Activated CD4-positive, CD25-positive, alpha-beta regulatory T cell (primary cell): ENCODE measurements around the gene ALPP.
"Not testable (repeated sequence)": the region's sequence is repeated elsewhere in the genome, so short reads cannot be mapped to it uniquely, and the experiment has no call there.

Experiments
- DNase-seq, 4 experiments: peaks; one replicate each; lab custom pipeline; 2025; lab: John Stamatoyannopoulos, UW

The ALPP gene

DNA sequence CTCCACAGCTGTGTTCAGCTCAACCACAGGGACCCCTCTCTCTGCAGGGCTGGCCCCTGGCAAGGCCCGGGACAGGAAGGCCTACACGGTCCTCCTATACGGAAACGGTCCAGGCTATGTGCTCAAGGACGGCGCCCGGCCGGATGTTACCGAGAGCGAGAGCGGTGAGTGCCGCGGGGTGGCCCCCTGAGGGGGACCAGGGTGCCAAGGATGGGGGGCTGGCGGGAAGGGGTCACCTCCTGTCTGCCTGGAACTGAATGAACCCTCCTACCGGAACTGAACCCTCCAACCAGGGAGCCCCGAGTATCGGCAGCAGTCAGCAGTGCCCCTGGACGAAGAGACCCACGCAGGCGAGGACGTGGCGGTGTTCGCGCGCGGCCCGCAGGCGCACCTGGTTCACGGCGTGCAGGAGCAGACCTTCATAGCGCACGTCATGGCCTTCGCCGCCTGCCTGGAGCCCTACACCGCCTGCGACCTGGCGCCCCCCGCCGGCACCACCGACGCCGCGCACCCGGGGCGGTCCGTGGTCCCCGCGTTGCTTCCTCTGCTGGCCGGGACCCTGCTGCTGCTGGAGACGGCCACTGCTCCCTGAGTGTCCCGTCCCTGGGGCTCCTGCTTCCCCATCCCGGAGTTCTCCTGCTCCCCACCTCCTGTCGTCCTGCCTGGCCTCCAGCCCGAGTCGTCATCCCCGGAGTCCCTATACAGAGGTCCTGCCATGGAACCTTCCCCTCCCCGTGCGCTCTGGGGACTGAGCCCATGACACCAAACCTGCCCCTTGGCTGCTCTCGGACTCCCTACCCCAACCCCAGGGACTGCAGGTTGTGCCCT lies 2.9 kb downstream of the ALPP start:
- not testable (repeated sequence) for DNase-seq

DNA sequence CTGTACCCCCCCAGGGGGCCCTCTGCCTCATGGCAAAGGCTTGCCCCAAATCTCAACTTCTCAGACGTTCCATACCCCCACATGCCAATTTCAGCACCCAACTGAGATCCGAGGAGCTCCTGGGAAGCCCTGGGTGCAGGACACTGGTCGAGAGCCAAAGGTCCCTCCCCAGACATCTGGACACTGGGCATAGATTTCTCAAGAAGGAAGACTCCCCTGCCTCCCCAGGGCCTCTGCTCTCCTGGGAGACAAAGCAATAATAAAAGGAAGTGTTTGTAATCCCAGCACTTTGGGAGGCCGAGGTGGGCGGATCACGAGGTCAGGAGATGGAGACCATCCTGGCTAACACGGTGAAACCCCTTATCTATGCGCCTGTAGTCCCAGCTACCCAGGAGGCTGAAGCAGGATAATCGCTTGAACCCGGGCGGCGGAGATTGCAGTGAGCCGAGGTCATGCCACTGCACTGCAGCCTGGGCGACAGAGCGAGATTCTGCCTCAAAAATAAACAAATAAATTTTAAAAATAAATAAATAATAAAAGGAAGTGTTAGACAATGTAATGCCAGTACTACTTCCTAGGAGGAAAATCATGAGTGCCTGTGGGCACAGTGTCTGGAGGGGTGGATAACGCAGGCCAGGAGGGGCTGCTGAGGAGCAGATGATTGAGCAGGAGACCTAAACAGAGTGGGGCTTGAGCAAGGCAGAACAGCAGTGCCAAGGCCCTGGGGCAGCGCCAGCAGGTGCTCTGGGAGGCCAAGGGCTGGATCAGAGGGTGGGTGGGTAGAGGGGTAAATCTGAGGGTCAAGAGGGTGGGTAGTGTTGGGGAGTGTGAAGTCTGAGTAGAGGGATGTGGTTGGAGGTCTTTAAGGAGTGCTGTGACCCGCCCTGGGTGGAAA lies 4.0 kb downstream of the ALPP start:
- DNase-seq, result no peak

DNA sequence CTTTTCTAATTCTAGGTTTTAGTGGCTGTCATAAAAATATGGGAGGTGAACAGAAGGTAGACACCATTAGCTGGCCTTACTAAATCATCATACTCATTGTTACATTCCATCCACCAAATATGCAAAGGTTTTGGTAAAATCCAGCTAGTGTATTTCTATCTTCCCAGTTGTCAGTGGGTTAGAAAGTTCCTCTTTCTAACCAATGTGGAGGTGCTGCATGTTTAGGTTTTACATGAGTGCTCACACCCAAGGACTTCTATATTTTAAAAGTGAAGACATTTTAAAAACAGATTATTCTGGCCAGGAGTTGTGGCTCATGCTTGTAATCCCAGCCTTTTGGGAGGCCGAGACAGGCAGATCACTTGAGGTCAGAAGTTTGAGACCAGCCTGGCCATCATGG lies 5.9 kb downstream of the ALPP start:
- no peak for DNase-seq

DNA sequence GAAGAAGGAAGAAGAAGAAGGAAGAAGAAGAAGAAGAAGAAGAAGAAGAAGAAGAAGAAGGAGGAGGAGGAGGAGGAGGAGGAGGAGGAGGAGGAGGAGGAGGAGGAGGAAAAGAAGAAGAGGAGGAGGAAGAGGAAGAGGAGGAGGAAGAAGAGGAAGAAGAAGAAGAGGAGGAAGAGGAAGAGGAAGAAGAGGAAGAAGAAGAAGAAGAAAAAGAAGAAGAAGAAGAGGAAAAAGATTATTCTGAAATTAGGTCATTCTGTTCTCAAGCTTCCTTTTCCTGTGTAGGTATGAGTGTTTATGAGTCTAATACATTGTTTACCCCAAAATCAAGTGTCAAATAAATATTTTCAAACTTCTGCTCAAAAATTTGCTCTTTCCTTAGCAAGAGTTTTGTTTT lies 6.5 kb downstream of the ALPP start:
- DNase-seq, result not testable (repeated sequence)

DNA sequence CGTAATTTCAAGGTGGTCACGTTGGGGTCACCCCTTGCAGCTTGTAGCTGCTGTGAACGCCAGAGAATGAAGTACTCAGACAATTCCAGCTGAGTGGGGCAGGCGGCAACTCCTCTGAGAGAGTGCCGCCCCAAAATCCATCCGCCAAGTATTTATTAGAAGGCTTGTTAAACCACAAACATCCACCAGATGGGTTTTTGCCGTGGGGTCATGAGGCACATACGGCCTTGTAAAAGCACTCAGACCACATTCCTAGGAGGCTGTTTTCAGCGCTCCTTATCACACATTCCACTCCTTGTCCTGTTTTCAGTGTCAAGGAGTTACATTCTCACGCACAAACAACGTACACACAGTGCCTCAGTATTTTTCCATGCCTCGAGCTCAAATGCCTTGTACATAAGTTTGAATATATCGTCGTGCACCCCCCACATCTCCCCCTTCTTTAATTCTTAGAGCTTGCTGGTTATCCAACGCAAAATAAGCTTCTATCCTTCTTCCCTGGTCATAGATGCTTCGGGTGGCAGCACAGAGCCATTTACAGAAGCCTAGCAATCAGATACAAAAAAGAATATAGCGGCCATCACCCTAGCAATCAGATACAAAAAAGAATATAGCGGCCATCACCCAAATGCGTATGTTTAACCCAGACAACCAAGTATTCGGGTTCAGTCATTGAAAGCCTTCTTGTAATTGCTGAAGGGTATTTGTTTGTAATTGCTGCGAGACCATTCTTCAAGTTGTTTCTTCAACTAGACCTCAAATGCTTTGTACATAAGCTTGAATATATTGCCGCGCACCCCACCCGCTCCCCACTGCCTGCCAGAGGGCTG lies 7.3 kb downstream of the ALPP start:
- DNase-seq, result no peak

DNA sequence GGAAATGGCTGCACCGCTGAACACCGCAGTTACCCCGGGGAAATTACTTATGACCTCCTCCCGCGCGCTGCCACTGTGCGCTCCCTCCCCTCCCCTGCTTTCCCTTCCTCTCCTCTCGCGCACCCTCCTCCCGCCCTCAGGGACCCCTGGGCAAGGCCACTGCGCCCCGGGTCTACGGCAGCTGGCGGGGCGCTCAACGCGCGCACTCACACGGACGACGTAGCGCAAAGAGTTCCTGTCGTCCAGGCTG lies 7.9 kb downstream of the ALPP start:
- DNase-seq, result no peak

DNA sequence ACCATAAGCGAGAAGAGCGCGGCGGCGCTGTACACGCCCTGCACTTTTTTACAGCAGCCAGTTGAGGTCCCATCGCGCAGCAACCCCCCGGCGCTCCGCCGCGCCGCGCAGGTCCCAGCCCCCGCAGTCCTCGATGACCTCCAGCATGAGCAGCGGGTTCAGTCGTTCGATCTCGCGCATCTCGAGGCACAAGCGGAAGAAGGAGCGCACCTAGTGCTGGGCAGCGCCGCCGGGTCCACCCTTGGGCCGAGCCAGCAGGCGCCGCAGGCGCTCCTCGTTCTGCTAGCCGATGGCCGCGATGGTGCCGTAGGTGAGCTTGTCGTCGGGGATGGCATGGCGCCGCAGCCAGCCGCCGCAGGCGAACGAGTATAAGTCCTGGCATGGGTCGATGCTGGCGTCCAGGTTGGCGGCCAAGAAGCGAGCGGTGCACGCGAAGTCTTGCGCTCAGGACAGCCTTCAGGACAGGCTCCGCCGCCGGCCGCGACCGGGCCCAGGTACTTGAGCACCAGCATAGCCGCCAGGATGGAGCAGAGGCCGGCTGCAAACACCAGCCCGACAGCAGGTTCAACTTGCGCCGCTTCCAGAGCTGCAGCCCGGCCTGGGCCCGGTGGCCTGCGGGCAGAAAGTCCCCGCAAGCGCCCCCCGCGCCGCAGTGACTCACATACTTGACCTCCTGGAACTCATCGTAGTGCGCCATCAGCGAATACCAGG lies 8.3 kb downstream of the ALPP start:
- DNase-seq, result no peak

DNA sequence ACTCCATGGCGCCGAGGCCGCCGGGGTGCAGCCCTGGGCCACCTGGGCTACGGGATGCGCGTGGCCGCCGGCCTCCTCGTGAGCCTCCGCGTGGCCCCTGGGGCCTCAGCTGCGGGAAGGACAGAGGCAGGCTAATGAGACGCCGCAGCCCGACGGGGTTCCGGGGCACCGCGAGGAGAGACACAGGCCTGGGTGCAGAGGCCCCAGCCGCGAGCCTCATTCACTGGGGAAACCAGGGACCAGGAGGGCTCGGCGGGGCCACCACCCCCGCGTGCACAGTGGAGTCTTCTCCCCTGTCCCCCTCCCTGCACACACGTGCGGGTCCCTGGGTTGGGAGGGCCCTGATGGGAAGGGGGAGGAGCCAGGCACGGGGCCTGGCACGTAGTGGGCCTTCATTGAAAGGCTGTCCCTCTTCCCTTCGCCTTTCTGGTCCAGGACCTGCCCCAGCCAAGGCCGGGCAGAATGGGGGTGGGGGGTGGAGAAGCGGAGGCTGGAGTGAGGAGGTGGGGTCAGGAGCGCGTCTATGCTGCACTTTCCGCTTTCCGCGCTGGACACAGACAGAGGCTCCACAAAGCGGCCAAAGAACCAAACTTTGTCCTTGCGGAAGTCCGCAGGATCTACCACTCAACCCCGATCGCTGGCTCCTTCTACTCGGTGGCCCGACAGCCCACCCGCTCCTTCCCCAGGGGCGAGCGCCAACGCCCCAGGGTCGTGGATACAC lies 9.1 kb downstream of the ALPP start:
- no peak for DNase-seq

DNA sequence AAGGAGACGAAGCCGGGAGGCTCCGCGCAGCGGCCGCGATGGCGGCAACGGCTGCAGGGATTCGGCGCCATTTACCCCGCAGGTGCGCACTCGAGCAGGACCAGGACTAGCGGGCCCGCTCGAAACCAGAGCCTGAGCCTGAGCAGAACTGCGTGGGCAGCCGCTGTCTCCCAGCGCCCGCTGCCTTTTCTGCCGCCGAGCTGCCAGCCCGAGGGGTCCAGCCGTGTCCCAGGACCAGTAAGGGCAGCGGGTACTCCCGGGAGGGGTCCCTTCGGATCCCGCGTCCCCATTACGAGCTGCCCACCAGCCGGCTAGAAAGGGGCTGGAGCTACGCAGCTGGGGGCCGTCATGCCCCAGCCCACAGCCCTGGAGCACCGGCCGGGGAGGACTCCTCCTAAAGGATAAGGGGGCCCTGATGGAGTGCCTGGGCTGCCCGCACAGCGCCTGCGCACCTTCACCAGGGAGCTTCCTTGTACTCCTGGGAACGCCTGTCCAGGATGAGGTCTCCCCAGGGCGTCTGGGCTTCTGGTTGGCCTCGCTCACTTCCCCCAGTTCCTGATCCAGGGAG lies 9.9 kb downstream of the ALPP start:
- DNase-seq, result no peak

DNA sequence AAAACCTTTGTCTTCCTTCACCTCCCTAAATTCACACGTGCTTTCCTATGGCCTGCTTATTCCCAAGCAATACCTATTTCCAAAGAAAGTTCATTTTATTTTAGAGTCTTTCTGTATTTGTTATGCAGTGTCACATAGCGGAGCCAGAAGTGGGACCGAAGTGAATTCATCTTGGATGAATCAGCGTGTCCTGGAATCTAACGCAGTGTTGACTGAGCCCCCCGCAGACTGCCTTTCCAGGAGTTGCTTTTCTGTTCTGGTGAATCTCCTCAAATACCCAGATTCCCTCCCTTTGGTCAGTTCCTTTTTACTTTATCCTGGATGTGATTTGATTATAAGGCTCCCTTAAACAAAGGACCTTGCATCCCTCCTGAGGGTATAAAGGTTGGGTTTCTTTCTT lies 10.8 kb downstream of the ALPP start:
- DNase-seq, result no peak

DNA sequence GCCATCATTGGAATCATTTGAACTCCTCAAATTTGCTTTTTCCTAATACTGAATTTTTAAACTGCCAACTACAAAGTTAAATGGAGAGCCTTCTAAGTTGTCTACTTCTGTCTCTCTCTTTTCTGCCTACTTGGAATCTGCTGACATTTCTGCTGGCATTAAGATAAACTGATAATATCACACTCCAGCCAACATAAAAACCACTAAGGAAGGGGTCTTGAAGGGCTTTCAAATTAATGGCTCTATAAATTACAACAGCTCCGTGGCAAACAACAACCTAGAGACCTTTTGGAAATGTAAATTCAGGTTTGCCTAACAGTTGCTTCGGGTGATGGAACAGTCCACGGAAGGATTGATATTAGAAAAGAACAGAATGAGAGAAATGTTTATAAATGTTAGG lies 12.1 kb downstream of the ALPP start:
- no peak for DNase-seq

DNA sequence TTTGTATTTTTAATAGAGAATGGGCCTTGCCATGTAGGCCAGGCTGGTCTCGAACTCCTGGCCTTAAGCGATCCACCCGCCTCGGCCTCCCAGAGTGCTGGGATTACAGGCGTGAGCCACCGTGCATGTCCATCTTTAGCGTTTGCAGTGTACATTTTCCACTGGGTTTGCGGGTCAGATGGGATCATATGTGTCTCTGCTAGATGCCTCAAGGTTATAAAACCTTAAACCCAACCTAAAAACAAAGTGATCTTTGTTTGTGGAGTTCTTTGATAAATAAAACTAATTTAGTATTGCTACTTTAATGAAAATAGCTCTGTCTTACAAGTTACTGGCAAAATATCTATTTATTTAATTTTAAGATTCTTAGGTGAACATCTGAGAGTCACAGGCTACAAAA lies 15.0 kb downstream of the ALPP start:
- DNase-seq, result no peak

DNA sequence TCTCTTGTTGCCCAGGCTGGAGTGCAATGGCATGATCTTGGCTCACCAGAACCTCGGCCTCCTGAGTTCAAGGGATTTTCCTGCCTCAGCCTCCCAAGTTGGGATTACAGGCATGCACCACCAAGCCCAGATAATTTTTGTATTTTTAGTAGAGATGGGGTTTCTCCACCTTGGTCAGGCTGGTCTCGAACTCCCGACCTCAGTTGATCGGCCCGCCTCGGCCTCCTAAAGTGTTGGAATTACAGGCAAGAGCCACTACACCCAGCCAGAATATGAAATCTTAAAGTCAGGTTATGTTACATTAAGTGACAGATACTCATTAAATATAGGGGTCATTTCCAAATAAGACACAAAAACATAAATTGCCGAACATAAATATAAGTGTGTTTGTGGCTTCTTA lies 15.9 kb downstream of the ALPP start:
- not testable (repeated sequence) for DNase-seq

DNA sequence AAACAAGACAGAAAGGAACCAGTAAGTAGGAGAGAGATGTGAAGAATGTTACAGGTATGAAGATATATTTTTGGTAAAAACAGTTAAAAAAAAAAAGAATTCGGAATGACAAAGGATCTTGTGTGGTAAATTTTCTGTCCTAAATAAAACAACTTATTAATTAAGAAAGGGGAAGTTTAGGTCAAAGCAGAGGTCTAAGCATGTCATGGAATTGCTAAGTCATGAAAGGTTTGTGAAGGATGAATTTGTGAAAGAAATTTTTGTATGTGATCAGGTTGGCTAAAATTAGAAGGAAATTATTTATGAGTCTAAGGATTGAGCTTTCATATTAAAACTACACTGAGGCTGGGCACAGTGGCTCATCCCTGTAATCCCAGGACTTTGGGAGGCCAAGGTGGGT lies 17.0 kb downstream of the ALPP start:
- no peak for DNase-seq

DNA sequence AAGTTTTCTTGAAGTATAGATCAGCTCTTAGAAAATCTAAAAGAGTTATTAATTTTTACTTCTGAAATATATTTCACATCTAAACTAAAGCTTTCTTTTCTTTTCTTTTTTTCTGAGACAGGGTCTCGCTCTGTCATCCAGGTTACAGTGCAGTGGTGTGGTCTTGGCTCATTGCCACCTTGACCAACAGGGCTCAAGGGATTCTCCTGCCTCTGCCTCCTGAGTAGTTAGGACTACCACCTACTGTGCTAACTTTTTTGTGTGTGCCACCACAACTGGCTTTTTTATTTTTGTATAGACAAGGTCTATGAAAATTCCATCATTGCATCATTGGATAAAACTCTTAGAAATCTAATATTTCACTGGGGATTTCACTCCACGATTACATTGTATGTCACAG lies 18.1 kb downstream of the ALPP start:
- DNase-seq, result no peak

DNA sequence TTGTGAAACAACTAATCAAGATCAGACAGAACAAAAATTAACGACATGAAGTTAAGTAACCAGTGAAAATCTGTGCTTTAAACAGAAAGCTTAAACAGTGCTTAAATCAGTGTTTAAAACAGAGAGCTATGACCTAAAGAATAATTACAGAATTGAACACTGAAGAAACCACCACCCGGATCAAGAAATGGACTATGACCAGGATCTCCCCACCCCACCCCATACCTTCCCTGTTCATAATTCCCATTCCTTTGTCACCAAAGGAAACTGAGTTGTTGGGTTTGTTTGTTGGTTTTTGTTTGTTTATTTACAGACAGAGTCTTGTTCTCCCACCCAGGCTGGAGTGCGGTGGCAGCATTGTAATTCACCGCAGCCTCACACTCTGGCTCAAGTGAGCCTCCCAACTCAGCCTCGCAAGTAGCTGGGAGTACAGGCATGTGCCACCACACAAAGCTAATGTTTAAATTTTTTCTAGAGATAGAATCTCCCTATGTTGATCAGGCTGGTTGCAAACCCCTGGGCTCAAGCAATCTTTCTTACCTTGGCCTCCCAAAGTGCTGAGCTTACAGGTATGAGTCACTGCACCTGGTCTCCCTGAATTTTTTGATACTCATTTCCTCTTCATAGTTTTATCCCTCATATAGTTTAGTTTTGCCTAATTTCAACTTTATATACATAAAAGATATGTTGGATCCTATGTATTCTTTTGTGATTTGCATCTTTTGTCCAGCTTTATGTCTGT lies 19.9 kb downstream of the ALPP start:
- no peak for DNase-seq

DNA sequence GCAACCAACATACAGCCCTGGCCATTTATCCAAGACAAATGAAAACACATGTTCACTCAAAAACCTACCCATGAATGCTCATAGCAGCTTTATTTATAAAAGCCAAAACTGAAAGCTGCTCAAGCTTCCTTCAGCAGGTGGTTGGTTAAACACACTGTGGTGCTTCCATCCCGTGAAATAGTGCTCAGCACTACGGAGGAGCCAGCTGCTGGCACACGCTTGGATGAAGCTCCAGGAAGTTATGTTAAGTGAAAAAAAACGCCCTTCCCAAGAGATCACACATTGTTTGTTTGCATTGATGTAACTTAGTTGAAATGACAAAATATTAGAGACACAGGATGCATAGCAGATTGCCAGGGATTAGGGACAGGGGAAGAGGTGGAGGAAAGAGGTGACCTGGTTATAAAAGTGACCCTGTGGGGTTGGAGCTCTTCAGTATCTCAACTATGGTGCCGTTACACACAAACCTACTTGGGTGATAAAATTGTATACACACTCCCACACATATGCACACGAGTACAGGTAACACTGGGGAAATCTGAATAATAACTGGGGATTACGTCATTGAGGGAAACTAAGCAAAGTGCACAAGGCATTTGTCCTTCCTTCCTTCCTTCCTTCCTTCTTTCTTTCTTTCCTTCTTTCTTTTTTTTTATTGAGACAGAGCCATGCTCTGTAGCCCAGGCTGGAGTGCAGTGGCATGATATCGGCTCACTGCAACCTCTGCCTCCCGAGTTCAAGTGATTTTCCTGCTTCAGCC lies 21.9 kb downstream of the ALPP start:
- DNase-seq, result no peak

DNA sequence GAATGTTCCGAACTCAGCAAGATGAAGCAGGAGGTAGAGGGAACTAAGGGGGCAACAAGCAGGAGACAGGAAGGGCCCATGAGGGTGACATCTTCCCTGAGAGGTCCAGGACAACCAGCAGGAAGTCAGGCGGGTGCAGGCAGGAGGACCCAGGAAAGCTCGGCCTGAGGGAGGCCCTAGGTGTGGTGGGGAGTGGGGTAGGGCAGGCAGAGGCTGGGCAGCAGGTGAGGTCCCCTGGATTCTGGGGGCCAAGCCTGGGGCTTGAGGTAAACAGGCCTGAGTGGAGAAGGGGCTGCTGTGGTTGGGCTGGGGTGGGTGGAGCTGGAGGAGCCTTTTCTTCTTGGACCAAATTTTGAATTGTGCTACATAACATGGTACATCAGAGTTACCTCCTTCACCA lies 24.0 kb downstream of the ALPP start:
- no peak for DNase-seq

DNA sequence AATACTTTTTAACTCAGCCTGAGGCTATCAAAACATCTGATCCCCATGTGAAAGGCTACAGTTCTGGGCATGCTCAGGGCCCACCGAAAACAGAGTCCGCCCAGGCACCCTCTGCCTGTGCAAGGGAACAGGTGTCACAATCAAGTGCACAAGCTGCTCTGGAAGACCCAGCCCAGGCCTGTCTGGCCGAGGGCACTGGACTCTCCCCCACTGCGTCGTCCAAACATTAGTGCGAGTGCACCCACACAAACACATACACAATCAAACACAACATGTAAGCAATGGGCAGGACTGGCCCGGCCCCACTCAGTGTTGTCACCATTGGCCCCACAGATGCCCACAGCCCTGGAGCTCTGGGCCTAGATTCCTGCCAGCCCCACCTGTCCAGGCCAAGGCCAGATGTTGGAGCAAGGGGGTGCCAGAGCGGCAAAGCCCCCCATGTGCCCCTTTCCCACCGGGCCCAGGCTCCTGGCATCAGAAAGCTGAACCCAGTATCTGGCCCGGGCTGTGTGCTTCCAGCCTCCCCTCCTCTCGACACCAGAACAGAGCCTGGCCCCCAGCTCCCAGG lies 27.5 kb downstream of the ALPP start:
- no peak for DNase-seq
